Karpas-422 (cell line): ENCODE data around the gene MT1E. TPM values are rescaled to one million over a fixed set of nuclear protein-coding genes. Genes with fewer than 3 reads are reported as not detected.
A peak's percentile ranks its signal among the peaks of the same experiment; 100 is the strongest.
"Not testable (repeated sequence)": the region's sequence is repeated elsewhere in the genome, so short reads cannot be mapped to it uniquely, and the experiment has no call there.

ENCODE experiments used
- DNase-seq: peaks from one replicate; pipeline ENCODE4 v3.0.0-alpha.2; 2015
- H2AFZ ChIP-seq: fragments of 200-600 bp; sonication (generic); 2 replicates; pipeline ENCODE4 v1.6.1; 2014; ENCODE audit warnings: antibody characterized with exemption, low read length, mixed read lengths
- H3K27ac ChIP-seq: fragments of 200-600 bp; sonication (generic); 2 replicates; pipeline ENCODE4 v1.5.1; 2014; ENCODE audit warnings: mild to moderate bottlenecking, low read length, moderate library complexity
- H3K27me3 ChIP-seq: fragments of 200-600 bp; sonication (generic); 2 replicates; pipeline ENCODE4 v1.6.1; 2014; ENCODE audit warnings: low read length, mixed read lengths
- H3K36me3 ChIP-seq: fragments of 200-600 bp; sonication (generic); 2 replicates; pipeline ENCODE4 v1.6.1; 2014; ENCODE audit warnings: low read length, mixed read lengths; ENCODE audit not compliant: insufficient read depth
- H3K4me1 ChIP-seq: fragments of 200-600 bp; sonication (generic); 2 replicates; pipeline ENCODE4 v1.6.1; 2014; ENCODE audit warnings: mild to moderate bottlenecking, low read length, mixed read lengths
- H3K4me2 ChIP-seq: fragments of 200-600 bp; sonication (generic); 2 replicates; pipeline ENCODE4 v1.6.1; 2014; ENCODE audit warnings: low read length, low read depth, mild to moderate bottlenecking; ENCODE audit not compliant: poor library complexity, severe bottlenecking
- H3K4me3 ChIP-seq: fragments of 200-600 bp; sonication (generic); 2 replicates; pipeline ENCODE4 v1.5.1; 2014; ENCODE audit warnings: mild to moderate bottlenecking, antibody characterized with exemption, low read length, mixed read lengths
- H3K79me2 ChIP-seq: fragments of 200-600 bp; sonication (generic); 2 replicates; pipeline ENCODE4 v1.6.1; 2014; ENCODE audit warnings: mild to moderate bottlenecking, low read length, mixed read lengths
- H3K9ac ChIP-seq: fragments of 200-600 bp; sonication (generic); 2 replicates; pipeline ENCODE4 v1.6.0; 2014; ENCODE audit warnings: low read length
- H3K9me2 ChIP-seq: fragments of 200-600 bp; sonication (generic), shearing (Covaris generic); replicated peaks from 2 replicates; pipeline ENCODE4 v1.6.0; 2014; ENCODE audit warnings: mild to moderate bottlenecking, low read length, moderate library complexity; ENCODE audit not compliant: insufficient read depth
- H3K9me3 ChIP-seq: fragments of 300-700, 200-600 bp; sonication (generic); 2 replicates; pipeline ENCODE4 v1.6.1; 2014; ENCODE audit warnings: low read length, mixed read lengths
- H4K20me1 ChIP-seq: fragments of 200-600 bp; sonication (generic); 2 replicates; pipeline ENCODE4 v1.6.1; 2014; ENCODE audit warnings: mild to moderate bottlenecking, antibody characterized with exemption, low read length, low read depth; ENCODE audit not compliant: insufficient read depth
- total RNA-seq: library from RNA; depleted of rRNA; stranded (reverse); fragments of >200 nt; shearing (Covaris generic); gene quantifications from 2 replicates; pipeline ENCODE4 v1.2.3, GENCODE V29; 2014; ENCODE audit warnings: low replicate concordance

MT1E gene
- total RNA-seq, 1 experiment from 2014 or later, result not detected

GRCh38 chr16:56653218-56653617 lies 27.6 kb downstream of the MT1E start:
- peak; percentile 89 for DNase-seq
- Histone ChIP-seq H3K9me2 (no peaks in the 10 kb centered on the region), H3K36me3 (no peaks in the 10 kb centered on the region)

GRCh38 chr16:56657555-56658326 lies 32.2 kb downstream of the MT1E start, which contains the start of gene MT1F:
MT1F (plus strand) TSS chr16:56657959; CDS start chr16:56658059, 100 bp downstream.
- Histone ChIP-seq H3K79me2 (no peaks in the 10 kb centered on the region), H3K4me2 (peak within 1 kb of the TSS; percentile 84), H4K20me1 (no peaks in the 10 kb centered on the region), H3K9me2 (no peaks in the 10 kb centered on the region), H3K36me3 (no peaks in the 10 kb centered on the region), H3K9me3 (no peaks in the 10 kb centered on the region), H3K27me3 (no peaks in the 10 kb centered on the region), H3K4me3 (peak within 1 kb of the TSS; percentile 73), H2AFZ (peak within 1 kb of the TSS; percentile 78; the same call in 1 of the 2 replicates), H3K4me1 (peaks cover 42% of the 10 kb centered on the region), H3K27ac (no peak within 1 kb of the TSS), H3K9ac (peak within 1 kb of the TSS; percentile 71)
- DNase-seq, result peak; percentile 87

More at GRCh38 chr16:56653218-56653617, 27.6 kb downstream of the MT1E start:
- H3K9ac ChIP-seq, result peak overlapping the region; percentile 55
- no peaks in the 10 kb centered on the region for H3K9me3 ChIP-seq
- peak overlapping the region; percentile 37 for H3K4me3 ChIP-seq
- peak overlapping the region; percentile 18; the same call in 1 of the 2 replicates for H2AFZ ChIP-seq
- H3K79me2 ChIP-seq, result no peaks in the 10 kb centered on the region
- peak overlapping the region; percentile 85 for H3K27ac ChIP-seq
- no peaks in the 10 kb centered on the region for H4K20me1 ChIP-seq
- H3K4me2 ChIP-seq, result peak overlapping the region; percentile 76
- H3K4me1 ChIP-seq, result peaks cover 40% of the 10 kb centered on the region
- no peaks in the 10 kb centered on the region for H3K27me3 ChIP-seq

- no peaks in the 10 kb centered on the region for H4K20me1 ChIP-seq
- no peaks in the 10 kb centered on the region for H3K9me3 ChIP-seq
- no peak overlapping the region for H3K27ac ChIP-seq
- H3K79me2 ChIP-seq, result no peaks in the 10 kb centered on the region
- DNase-seq, result no peak
- peak overlapping the region; percentile 73 for H3K4me3 ChIP-seq
- H3K9ac ChIP-seq, result peak overlapping the region; percentile 71
- H3K36me3 ChIP-seq, result no peaks in the 10 kb centered on the region
- H2AFZ ChIP-seq, result peak overlapping the region; percentile 78; the same call in 1 of the 2 replicates
- no peaks in the 10 kb centered on the region for H3K9me2 ChIP-seq
- no peaks in the 10 kb centered on the region for H3K27me3 ChIP-seq
- H3K4me2 ChIP-seq, result peak overlapping the region; percentile 84
- peaks cover 36% of the 10 kb centered on the region for H3K4me1 ChIP-seq
These were observed 32.8 kb downstream of the MT1E start for GRCh38 chr16:56658327-56658875.

GRCh38 chr16:56662357-56663354 lies 37.1 kb downstream of the MT1E start:
- H3K9me3 ChIP-seq, result no peaks in the 10 kb centered on the region
- H3K27ac ChIP-seq, result no peak overlapping the region
- no peaks in the 10 kb centered on the region for H3K36me3 ChIP-seq
- H3K4me2 ChIP-seq, result no peak overlapping the region
- DNase-seq, result no peak
- no peak overlapping the region for H3K9ac ChIP-seq
- H3K4me3 ChIP-seq, result no peak overlapping the region
- H2AFZ ChIP-seq, result no peak overlapping the region
- H3K9me2 ChIP-seq, result no peaks in the 10 kb centered on the region
- H3K4me1 ChIP-seq, result peaks cover 12% of the 10 kb centered on the region
- no peaks in the 10 kb centered on the region for H3K79me2 ChIP-seq
- no peaks in the 10 kb centered on the region for H3K27me3 ChIP-seq
- no peaks in the 10 kb centered on the region for H4K20me1 ChIP-seq

GRCh38 chr16:56664506-56664905 lies 38.9 kb downstream of the MT1E start:
- H3K4me3 ChIP-seq, result no peak overlapping the region
- no peaks in the 10 kb centered on the region for H4K20me1 ChIP-seq
- no peak overlapping the region for H2AFZ ChIP-seq
- no peaks in the 10 kb centered on the region for H3K36me3 ChIP-seq
- no peak overlapping the region for H3K9ac ChIP-seq
- no peak overlapping the region for H3K4me2 ChIP-seq
- DNase-seq, result no peak
- no peaks in the 10 kb centered on the region for H3K79me2 ChIP-seq
- H3K9me3 ChIP-seq, result no peaks in the 10 kb centered on the region
- H3K4me1 ChIP-seq, result peaks cover 3% of the 10 kb centered on the region; the same call in 1 of the 2 replicates
- no peak overlapping the region for H3K27ac ChIP-seq
- no peaks in the 10 kb centered on the region for H3K9me2 ChIP-seq
- no peaks in the 10 kb centered on the region for H3K27me3 ChIP-seq

GRCh38 chr16:56665286-56666261 lies 40.0 kb downstream of the MT1E start:
- not testable (repeated sequence) for H3K36me3 ChIP-seq, H3K27me3 ChIP-seq

More at GRCh38 chr16:56665286-56666261, 40.0 kb downstream of the MT1E start:
- not testable (repeated sequence) for H3K9me2 ChIP-seq, H3K79me2 ChIP-seq, H4K20me1 ChIP-seq, H3K9me3 ChIP-seq, DNase-seq, H3K9ac ChIP-seq, H3K4me1 ChIP-seq, H2AFZ ChIP-seq, H3K27ac ChIP-seq, H3K4me2 ChIP-seq, H3K4me3 ChIP-seq
